ENCODE data around the gene SMCHD1. TPM values are rescaled to one million over a fixed set of nuclear protein-coding genes. Genes with fewer than 3 reads are reported as not detected.

SMCHD1 gene
- total RNA-seq, 1 experiment from 2014 or later: 57.4 TPM

- ChIA-PET CTCF (no interaction called here), POLR2A (no interaction called here)
- Mint-ChIP-seq H3K27ac (ENCODE audit: unreplicated experiment) (no peak overlapping the region), H3K4me3 (ENCODE audit: unreplicated experiment) (no peak overlapping the region), H3K4me1 (ENCODE audit: low read depth, unreplicated experiment) (no peaks in the 10 kb centered on the region), H3K36me3 (ENCODE audit: insufficient read depth, unreplicated experiment) (peaks cover 27% of the 10 kb centered on the region), H3K9me3 (ENCODE audit: unreplicated experiment) (no peaks in the 10 kb centered on the region), H3K27me3 (ENCODE audit: insufficient read depth, unreplicated experiment) (no peaks in the 10 kb centered on the region)
- no TSS peak for BruUV-seq (replicated peaks)
- TF ChIP-seq CTCF (IDR thresholded peaks at IDR 0.05; ENCODE audit: insufficient read depth in 1 of 2, low read depth in 1 of 2, low read length in 1 of 2, severe bottlenecking in 1 of 2, unreplicated experiment in 1 of 2): no peak
- no peak for DNase-seq
- H3K36me3 ChIP-seq (ENCODE audit: control insufficient read depth, insufficient read depth, low read length): no peaks in the 10 kb centered on the region
- H3K27me3 ChIP-seq (replicated peaks; ENCODE audit: control insufficient read depth, insufficient read depth, low read length): no peaks in the 10 kb centered on the region
- H3K4me3 ChIP-seq (ENCODE audit: low read depth, low read length): no peak overlapping the region
- no peaks in the 10 kb centered on the region for H3K4me1 ChIP-seq
- intact Hi-C loops (cut with micrococcal nuclease; ENCODE audit: unreplicated experiment): no loop called here
- no peaks in the 10 kb centered on the region for H3K9me3 ChIP-seq
Observed at GRCh38 chr18:2618009-2618408, 37.5 kb upstream of the SMCHD1 start.

- no peaks in the 10 kb centered on the region for H3K27me3 ChIP-seq (replicated peaks; ENCODE audit: control insufficient read depth, insufficient read depth, low read length)
- H3K4me1 ChIP-seq: no peaks in the 10 kb centered on the region
- CTCF ChIA-PET: no interaction called here
- no peaks in the 10 kb centered on the region for H3K36me3 ChIP-seq (ENCODE audit: control insufficient read depth, insufficient read depth, low read length)
- Mint-ChIP-seq H3K27me3 (ENCODE audit: insufficient read depth, unreplicated experiment) (no peaks in the 10 kb centered on the region), H3K4me1 (ENCODE audit: low read depth, unreplicated experiment) (no peaks in the 10 kb centered on the region), H3K36me3 (ENCODE audit: insufficient read depth, unreplicated experiment) (no peaks in the 10 kb centered on the region), H3K9me3 (ENCODE audit: unreplicated experiment) (no peaks in the 10 kb centered on the region), H3K4me3 (ENCODE audit: unreplicated experiment) (no peak overlapping the region), H3K27ac (ENCODE audit: unreplicated experiment) (no peak overlapping the region)
- no peaks in the 10 kb centered on the region for H3K9me3 ChIP-seq
- no peak overlapping the region for H3K4me3 ChIP-seq (ENCODE audit: low read depth, low read length)
- DNase-seq: no peak
- no peak for TF ChIP-seq CTCF (IDR thresholded peaks at IDR 0.05; ENCODE audit: insufficient read depth in 1 of 2, low read depth in 1 of 2, low read length in 1 of 2, severe bottlenecking in 1 of 2, unreplicated experiment in 1 of 2)
- POLR2A ChIA-PET: no interaction called here
- intact Hi-C loops (cut with micrococcal nuclease; ENCODE audit: unreplicated experiment): no loop called here
- BruUV-seq (replicated peaks): no TSS peak
Observed at GRCh38 chr18:2625217-2625616, 30.3 kb upstream of the SMCHD1 start.

GRCh38 chr18:2627821-2628276 lies 27.7 kb upstream of the SMCHD1 start:
- no peaks in the 10 kb centered on the region for H3K36me3 Mint-ChIP-seq (ENCODE audit: insufficient read depth, unreplicated experiment)
- intact Hi-C loops (cut with micrococcal nuclease; ENCODE audit: unreplicated experiment): no loop called here
- no peaks in the 10 kb centered on the region for H3K9me3 ChIP-seq
- no peaks in the 10 kb centered on the region for H3K36me3 ChIP-seq (ENCODE audit: control insufficient read depth, insufficient read depth, low read length)
- H3K9me3 Mint-ChIP-seq (ENCODE audit: unreplicated experiment): no peaks in the 10 kb centered on the region
- ChIA-PET CTCF (no interaction called here), POLR2A (no interaction called here)
- no peak for TF ChIP-seq CTCF (IDR thresholded peaks at IDR 0.05; ENCODE audit: insufficient read depth in 1 of 2, low read depth in 1 of 2, low read length in 1 of 2, severe bottlenecking in 1 of 2, unreplicated experiment in 1 of 2)
- no peak overlapping the region for H3K27ac Mint-ChIP-seq (ENCODE audit: unreplicated experiment)
- no TSS peak for BruUV-seq (replicated peaks)
- H3K4me3 Mint-ChIP-seq (ENCODE audit: unreplicated experiment): no peak overlapping the region
- H3K4me1 ChIP-seq: no peaks in the 10 kb centered on the region
- no peaks in the 10 kb centered on the region; the same call in 1 of the 2 replicates for H3K27me3 ChIP-seq (replicated peaks; ENCODE audit: control insufficient read depth, insufficient read depth, low read length)
- no peak overlapping the region for H3K4me3 ChIP-seq (ENCODE audit: low read depth, low read length)
- no peaks in the 10 kb centered on the region for H3K4me1 Mint-ChIP-seq (ENCODE audit: low read depth, unreplicated experiment)
- no peaks in the 10 kb centered on the region for H3K27me3 Mint-ChIP-seq (ENCODE audit: insufficient read depth, unreplicated experiment)
- no peak for DNase-seq

Data from Caco-2 (cell line).